HUES64 (cell line): Measurements from ENCODE around the gene ALDH4A1.

Source experiments
- H3K27ac ChIP-seq: 2 replicates; pipeline ENCODE4 v1.7.0; 2013; ENCODE audit warnings: low read depth, low read length, inconsistent platforms
- H3K27me3 ChIP-seq: 2 replicates; pipeline ENCODE4 v1.6.1; 2013; ENCODE audit warnings: mild to moderate bottlenecking, low read length; ENCODE audit not compliant: insufficient read depth
- H3K36me3 ChIP-seq: 2 replicates; pipeline ENCODE4 v1.6.1; 2013; ENCODE audit warnings: mild to moderate bottlenecking, low read length; ENCODE audit not compliant: insufficient read depth
- H3K4me1 ChIP-seq: 2 replicates; pipeline ENCODE4 v1.6.1; 2013; ENCODE audit warnings: mild to moderate bottlenecking, low read length, moderate library complexity; ENCODE audit not compliant: insufficient read depth
- H3K4me3 ChIP-seq: 2 replicates; pipeline ENCODE4 v1.5.1; 2013; ENCODE audit warnings: mild to moderate bottlenecking, low read length, moderate library complexity
- H3K9ac ChIP-seq: 2 replicates; pipeline ENCODE4 v1.6.1; 2013; ENCODE audit warnings: mild to moderate bottlenecking, low read depth, low read length
- H3K9me3 ChIP-seq: 2 replicates; pipeline ENCODE4 v1.6.1; 2013; ENCODE audit warnings: low read depth, low read length; ENCODE audit not compliant: insufficient read depth
- WGBS: fragments of 150-250, 120-280 bp; methylation state at CpG from one replicate; pipeline ENCODE4 v1.1.7; 2013; ENCODE audit warnings: missing lambda C conversion rate; 5-methylcytosine and 5-hydroxymethylcytosine counted together

Gene ALDH4A1

DNA sequence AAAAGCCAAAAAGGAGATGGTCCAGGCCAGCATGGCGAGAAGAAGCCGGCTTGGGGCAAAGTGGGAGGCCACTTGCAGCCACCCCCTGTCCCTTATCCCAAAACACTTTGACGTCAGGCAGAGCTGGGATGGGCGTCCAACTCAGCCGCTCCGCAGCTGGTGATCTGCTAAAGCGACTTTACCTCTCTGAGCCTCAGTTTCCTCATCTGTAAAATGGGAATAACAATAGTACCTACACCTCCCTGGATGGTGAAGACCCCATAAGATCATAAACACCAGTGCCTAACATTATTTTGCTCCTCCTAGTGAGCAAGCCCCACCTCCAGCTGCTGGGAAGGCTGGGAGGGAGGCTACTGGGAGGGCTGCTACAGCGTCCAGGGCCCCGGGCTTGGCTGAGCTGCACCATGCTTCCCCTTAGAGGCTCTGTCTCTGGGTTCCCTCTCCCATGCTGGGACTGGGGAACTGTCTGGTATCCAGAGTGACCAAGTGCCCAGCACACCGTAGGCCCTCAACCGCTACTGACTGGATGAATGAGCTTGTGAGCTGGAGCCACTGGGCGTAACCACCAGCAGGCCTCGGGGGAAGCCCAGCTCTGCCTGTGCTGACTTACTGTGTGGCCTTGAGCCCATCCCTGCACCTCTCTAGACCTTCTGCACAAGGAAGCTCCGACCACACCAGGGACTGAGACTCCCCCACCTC, 35.8 kb upstream of the ALDH4A1 start:
- H3K9me3 ChIP-seq: no peaks in the 10 kb centered on the region
- H3K27me3 ChIP-seq: no peaks in the 10 kb centered on the region
- H3K9ac ChIP-seq: no peak overlapping the region
- no peaks in the 10 kb centered on the region for H3K36me3 ChIP-seq
- WGBS: 83% methylated on average over 14 of the region's 14 CpGs
- no peak overlapping the region for H3K4me3 ChIP-seq
- peaks cover 26% of the 10 kb centered on the region for H3K4me1 ChIP-seq
- peak overlapping the region; percentile 41; the same call in 1 of the 2 replicates for H3K27ac ChIP-seq

DNA sequence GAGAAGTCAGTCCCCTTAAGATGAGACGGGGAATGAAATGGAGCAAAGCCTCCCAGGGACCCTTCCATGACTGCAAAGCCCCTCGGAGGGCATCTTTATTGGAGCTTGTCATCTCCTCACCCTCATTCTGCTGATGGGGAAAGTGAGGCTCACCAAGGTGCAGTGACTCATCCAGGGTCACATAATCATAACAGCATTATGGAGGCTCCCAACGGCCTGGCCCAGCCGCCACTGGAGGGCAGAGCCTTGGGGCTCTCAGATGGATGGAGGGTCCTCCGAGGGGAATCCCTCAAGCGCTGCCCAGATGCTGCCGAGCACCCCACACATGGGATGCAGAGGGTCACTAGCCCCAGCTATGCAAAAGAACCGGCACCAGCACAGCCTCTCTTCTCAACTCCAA, 35.2 kb upstream of the ALDH4A1 start:
- Histone ChIP-seq H3K4me1 (peaks cover 32% of the 10 kb centered on the region), H3K27ac (no peak overlapping the region), H3K9ac (no peak overlapping the region), H3K27me3 (no peaks in the 10 kb centered on the region), H3K4me3 (no peak overlapping the region), H3K36me3 (no peaks in the 10 kb centered on the region), H3K9me3 (no peaks in the 10 kb centered on the region)
- WGBS: 94% methylated on average over 8 of the region's 8 CpGs

DNA sequence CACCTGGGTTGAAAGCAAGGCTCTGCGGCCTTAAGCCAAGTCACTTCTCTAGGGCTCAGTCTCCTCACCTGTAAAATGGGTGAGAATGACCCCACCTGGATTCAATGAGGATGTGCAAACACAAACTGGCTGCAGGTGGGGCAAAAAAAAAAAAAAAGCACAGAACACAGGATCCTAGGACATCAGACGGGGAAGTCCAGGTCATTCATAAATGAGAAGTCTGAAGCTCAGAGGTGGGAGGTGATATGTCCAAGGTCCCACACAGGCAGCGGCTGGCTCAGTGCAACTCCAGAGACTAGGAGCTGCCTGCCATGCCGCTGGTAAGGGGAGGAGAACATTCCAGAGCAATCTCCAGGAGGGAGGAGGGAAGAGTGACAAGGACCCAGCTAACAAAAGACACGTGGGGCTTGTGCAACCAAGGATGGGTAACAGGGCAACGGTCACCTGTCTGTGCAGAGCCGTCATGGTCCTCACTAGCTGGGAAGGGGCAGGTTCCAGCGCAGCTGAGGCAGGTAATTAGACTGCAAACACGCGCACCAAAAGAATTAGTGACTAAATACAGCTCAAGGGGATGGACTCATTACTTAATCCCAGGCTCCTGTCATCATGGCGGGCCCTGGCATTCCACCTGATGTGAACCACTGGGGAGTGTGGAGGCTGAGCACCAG, 34.6 kb upstream of the ALDH4A1 start:
- Histone ChIP-seq H3K4me3 (no peak overlapping the region), H3K9ac (no peak overlapping the region), H3K27me3 (no peaks in the 10 kb centered on the region), H3K9me3 (no peaks in the 10 kb centered on the region), H3K27ac (no peak overlapping the region), H3K4me1 (peaks cover 32% of the 10 kb centered on the region), H3K36me3 (no peaks in the 10 kb centered on the region)
- 78% methylated on average over 11 of the region's 11 CpGs for WGBS

DNA sequence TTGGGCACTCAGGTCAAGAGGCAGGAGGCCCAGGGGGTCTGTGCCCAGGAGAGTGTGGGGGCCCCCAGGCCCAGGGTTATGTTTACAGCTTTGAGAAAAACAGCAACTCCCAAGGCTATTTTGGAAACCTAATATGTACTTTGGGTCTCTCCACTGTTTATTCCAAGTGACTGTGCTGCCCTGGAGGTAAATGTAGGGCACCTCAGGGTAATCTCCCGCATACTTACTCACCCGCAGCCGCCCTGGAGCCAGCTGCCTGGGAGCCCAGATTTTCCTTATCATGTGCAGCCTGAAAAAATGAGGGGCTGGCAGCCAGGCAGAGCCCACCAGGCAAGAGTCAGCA, 34.1 kb upstream of the ALDH4A1 start:
- no peaks in the 10 kb centered on the region for H3K27me3 ChIP-seq
- H3K4me1 ChIP-seq: peaks cover 27% of the 10 kb centered on the region
- no peak overlapping the region for H3K27ac ChIP-seq
- H3K36me3 ChIP-seq: no peaks in the 10 kb centered on the region
- H3K9me3 ChIP-seq: no peaks in the 10 kb centered on the region
- no peak overlapping the region for H3K4me3 ChIP-seq
- H3K9ac ChIP-seq: no peak overlapping the region
- 95% methylated on average over 3 of the region's 3 CpGs for WGBS

DNA sequence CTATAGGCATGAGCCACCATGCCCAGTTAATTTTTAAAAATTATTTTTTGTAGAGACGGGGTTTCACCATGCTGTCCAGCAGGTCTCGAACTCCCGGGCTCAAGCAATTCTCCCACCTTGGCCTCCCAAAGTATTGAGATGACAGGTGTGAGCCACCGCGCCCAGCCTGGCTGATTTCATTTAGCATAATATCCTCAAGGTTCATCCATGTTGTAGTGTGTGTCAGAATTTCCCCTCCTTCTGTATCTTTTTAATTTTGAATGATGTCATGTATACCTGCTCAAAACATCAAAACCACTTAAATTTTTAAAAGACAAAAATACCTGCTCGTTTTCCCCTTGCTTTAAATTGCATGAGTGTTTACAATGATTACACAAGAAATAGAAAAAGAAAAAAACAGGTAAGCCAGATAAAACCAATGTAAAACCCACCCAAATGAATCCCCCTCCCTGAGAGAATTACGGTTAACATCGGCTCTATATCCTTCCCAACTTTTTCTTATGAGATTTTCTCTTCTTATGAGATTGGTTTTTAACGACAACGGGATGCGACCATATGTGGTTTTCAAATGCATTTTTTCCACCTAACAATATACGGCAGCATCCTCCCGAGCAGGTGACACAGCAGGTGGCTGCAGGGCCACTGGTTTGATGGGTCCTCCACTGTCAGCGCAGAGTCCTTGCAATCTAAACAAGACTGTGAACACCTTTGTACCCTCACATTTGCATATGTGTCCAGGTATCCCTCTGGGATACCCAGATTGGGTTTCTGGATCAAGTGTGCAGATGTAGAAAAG, 32.0 kb upstream of the ALDH4A1 start:
- Histone ChIP-seq H3K9me3 (no peaks in the 10 kb centered on the region), H3K27me3 (no peaks in the 10 kb centered on the region), H3K4me1 (peaks cover 20% of the 10 kb centered on the region; the same call in 1 of the 2 replicates), H3K4me3 (no peak overlapping the region), H3K9ac (no peak overlapping the region), H3K36me3 (no peaks in the 10 kb centered on the region), H3K27ac (no peak overlapping the region)
- WGBS: 87% methylated on average over 13 of the region's 14 CpGs

DNA sequence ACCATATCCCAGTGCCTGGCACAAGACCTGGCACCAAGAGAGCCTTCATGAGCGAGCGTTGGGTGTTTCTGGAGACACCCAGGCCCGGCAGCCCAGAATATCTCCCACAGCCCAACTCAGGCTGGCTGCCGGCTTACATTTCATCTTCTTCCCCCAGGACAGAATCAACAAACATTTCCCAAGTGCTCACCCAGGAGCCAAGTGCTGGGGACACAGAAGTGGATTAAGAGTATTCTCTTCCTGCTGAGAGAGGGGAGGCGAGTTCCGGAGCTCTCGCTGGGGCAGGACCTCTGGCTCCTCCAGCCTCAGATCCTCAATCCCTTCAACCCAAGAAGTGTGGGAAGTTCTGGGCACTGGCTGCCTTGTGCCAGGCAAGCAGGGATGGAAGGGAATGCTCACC, 30.5 kb upstream of the ALDH4A1 start:
- Histone ChIP-seq H3K4me1 (peaks cover 12% of the 10 kb centered on the region; the same call in 1 of the 2 replicates), H3K9me3 (no peaks in the 10 kb centered on the region), H3K27ac (no peak overlapping the region), H3K27me3 (no peaks in the 10 kb centered on the region), H3K4me3 (no peak overlapping the region), H3K9ac (no peak overlapping the region), H3K36me3 (no peaks in the 10 kb centered on the region)
- WGBS: 54% methylated on average over 7 of the region's 7 CpGs

DNA sequence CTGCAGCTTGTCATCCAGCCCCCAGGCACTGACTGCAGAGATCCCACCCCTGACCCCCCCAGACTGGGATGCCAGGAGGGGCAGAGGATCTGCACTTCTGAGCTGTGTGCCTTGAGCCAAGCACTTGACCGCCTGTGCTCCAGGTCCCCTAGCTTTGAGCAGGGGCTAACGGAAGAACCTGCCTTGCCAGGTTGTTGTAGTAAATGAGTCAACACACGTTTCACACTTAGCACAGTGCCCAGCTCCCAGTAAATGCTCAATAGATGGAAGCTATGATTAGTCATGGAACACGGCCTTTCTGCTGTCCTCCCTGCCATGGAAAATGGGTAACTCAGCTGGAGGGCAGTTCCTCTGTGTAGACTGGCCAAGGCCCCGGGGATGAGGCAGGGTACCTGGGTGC, 30.0 kb upstream of the ALDH4A1 start:
- Histone ChIP-seq H3K9ac (no peak overlapping the region), H3K36me3 (no peaks in the 10 kb centered on the region), H3K27ac (no peak overlapping the region), H3K4me3 (no peak overlapping the region), H3K4me1 (peaks cover 12% of the 10 kb centered on the region; the same call in 1 of the 2 replicates), H3K9me3 (no peaks in the 10 kb centered on the region), H3K27me3 (no peaks in the 10 kb centered on the region)
- 69% methylated on average over 5 of the region's 5 CpGs for WGBS

DNA sequence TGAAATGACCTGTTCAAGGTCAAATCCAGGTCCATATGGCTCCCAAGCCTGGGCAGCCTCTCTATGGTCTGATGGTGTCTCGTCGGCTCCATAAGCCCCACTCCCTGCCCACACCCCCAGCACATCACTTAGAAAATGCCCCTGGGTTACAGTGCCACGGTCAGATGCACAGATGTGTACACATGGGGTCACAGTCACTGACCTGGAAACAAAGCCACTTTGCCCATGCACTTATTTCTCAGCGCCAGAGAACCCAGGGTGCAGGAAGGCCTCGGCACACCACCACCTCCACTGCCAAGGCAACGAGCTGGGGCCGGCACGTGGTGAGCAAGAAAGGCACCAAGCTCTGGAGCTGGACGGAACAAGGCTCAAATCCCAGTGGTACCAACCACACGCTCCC, 29.4 kb upstream of the ALDH4A1 start:
- Histone ChIP-seq H3K36me3 (no peaks in the 10 kb centered on the region), H3K27me3 (no peaks in the 10 kb centered on the region), H3K27ac (no peak overlapping the region), H3K4me1 (peaks cover 12% of the 10 kb centered on the region; the same call in 1 of the 2 replicates), H3K9me3 (no peaks in the 10 kb centered on the region), H3K9ac (no peak overlapping the region), H3K4me3 (no peak overlapping the region)
- 86% methylated on average over 10 of the region's 10 CpGs for WGBS

DNA sequence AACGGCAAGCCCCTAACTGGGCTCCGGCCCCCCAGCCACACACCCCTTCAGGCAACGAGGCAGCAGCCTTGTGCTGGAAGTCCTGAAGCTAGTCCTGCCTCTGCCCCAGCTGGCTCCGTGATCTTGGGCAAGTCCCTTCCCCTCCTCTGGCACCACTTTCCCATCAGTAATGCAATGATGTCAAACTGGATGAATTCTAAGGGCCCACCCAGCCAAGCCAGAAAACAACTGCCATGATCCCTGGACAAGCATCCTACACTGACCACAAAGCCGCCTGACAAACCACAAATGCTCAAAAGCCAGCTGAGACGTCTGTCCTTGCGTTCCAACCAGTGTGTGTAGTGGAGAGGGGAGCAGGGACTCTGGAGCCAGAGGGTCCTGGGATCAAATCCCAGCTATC, 27.3 kb upstream of the ALDH4A1 start:
- Histone ChIP-seq H3K9me3 (no peaks in the 10 kb centered on the region), H3K4me3 (no peak overlapping the region), H3K27ac (no peak overlapping the region), H3K4me1 (peaks cover 8% of the 10 kb centered on the region; the same call in 1 of the 2 replicates), H3K9ac (no peak overlapping the region), H3K36me3 (no peaks in the 10 kb centered on the region), H3K27me3 (no peaks in the 10 kb centered on the region)
- WGBS: 82% methylated on average over 7 of the region's 7 CpGs

DNA sequence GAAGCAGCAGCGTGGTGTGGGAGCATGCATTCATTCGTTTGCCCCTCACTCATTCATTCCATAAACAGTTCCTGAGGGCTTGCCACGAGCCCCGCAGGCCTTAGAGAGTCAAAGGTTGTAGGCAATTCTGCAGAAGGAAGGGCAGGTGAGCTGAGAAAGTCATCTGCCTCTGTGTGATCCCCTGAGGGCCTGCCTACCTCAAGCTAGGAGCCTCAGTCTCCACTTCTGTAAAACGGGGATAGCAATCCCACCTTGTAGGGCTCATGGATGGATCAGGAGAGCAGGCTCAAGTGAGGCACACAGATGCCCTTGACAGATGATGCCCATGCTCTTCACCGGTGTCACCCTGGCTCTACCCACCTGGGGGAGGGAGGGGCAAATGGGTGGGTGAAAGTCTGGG, 26.6 kb upstream of the ALDH4A1 start:
- no peaks in the 10 kb centered on the region for H3K36me3 ChIP-seq
- no peaks in the 10 kb centered on the region for H3K9me3 ChIP-seq
- peaks cover 8% of the 10 kb centered on the region; the same call in 1 of the 2 replicates for H3K4me1 ChIP-seq
- no peak overlapping the region for H3K27ac ChIP-seq
- no peaks in the 10 kb centered on the region for H3K27me3 ChIP-seq
- WGBS: 85% methylated on average over 6 of the region's 6 CpGs
- no peak overlapping the region for H3K9ac ChIP-seq
- H3K4me3 ChIP-seq: no peak overlapping the region

DNA sequence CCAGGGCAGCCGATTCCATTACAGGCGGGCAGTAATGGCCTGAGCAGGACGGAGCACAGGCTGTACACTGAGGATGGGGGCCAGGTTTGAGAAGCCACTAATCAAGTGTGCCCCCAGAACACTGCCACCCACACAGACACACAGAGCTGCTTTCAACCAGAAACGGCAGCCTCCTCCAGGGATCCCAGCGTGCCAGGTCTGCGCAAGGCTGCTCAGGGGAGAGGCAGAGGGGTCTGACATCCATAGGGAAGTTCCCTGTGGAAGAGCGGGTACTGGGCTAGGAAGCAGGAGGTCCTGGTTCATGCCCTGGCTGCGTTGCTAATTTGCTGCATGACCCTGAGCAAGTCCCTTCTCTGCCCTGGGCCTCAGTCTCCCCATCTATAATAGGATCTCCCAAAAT, 26.1 kb upstream of the ALDH4A1 start:
- Histone ChIP-seq H3K27ac (no peak overlapping the region), H3K4me1 (peaks cover 8% of the 10 kb centered on the region; the same call in 1 of the 2 replicates)
- 89% methylated on average over 8 of the region's 8 CpGs for WGBS

More for the DNA sequence above, 26.1 kb upstream of the ALDH4A1 start:
- Histone ChIP-seq H3K27me3 (no peaks in the 10 kb centered on the region), H3K9ac (no peak overlapping the region), H3K9me3 (no peaks in the 10 kb centered on the region), H3K36me3 (no peaks in the 10 kb centered on the region), H3K4me3 (no peak overlapping the region)
